ENCODE results near the gene FGF11.

DNA sequence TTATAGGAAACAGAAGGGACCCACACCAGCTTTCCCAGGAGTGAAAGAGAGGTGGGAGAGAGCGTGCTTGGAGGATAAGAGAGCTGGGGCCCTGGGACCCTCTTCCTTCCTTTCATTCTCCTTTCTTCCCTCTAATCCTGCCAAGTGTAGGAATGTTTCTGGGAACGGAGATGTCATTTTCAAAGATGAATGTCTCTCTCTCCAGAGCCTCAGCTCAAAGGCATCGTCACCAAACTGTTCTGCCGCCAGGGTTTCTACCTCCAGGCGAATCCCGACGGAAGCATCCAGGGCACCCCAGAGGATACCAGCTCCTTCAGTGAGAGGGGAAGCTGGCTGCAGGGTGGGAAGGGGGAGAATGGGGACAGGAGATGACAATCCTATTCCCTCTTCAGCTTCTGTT is 2.0 kb downstream of the FGF11 start:
- no peak for TF ChIP-seq POLR2A (IDR thresholded peaks at IDR 0.05; ENCODE audit: low read length)
- TF ChIP-seq, protein P1, sequence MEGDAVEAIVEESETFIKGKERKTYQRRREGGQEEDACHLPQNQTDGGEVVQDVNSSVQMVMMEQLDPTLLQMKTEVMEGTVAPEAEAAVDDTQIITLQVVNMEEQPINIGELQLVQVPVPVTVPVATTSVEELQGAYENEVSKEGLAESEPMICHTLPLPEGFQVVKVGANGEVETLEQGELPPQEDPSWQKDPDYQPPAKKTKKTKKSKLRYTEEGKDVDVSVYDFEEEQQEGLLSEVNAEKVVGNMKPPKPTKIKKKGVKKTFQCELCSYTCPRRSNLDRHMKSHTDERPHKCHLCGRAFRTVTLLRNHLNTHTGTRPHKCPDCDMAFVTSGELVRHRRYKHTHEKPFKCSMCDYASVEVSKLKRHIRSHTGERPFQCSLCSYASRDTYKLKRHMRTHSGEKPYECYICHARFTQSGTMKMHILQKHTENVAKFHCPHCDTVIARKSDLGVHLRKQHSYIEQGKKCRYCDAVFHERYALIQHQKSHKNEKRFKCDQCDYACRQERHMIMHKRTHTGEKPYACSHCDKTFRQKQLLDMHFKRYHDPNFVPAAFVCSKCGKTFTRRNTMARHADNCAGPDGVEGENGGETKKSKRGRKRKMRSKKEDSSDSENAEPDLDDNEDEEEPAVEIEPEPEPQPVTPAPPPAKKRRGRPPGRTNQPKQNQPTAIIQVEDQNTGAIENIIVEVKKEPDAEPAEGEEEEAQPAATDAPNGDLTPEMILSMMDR (IDR thresholded peaks at IDR 0.05): no peak
- TF ChIP-seq, protein P2, sequence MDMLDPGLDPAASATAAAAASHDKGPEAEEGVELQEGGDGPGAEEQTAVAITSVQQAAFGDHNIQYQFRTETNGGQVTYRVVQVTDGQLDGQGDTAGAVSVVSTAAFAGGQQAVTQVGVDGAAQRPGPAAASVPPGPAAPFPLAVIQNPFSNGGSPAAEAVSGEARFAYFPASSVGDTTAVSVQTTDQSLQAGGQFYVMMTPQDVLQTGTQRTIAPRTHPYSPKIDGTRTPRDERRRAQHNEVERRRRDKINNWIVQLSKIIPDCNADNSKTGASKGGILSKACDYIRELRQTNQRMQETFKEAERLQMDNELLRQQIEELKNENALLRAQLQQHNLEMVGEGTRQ (IDR thresholded peaks at IDR 0.05): no peak
- TF ChIP-seq NR3C1 (IDR thresholded peaks at IDR 0.05): no peak
- TF ChIP-seq FOSL2 (IDR thresholded peaks at IDR 0.05): no peak
- TF ChIP-seq FOSL2 (CRISPR knock-in tag; IDR thresholded peaks at IDR 0.05): no peak
- TF ChIP-seq RFX5 (IDR thresholded peaks at IDR 0.05): no peak
- TF ChIP-seq EP300 (IDR thresholded peaks at IDR 0.05): no peak
- TF ChIP-seq, protein P3, sequence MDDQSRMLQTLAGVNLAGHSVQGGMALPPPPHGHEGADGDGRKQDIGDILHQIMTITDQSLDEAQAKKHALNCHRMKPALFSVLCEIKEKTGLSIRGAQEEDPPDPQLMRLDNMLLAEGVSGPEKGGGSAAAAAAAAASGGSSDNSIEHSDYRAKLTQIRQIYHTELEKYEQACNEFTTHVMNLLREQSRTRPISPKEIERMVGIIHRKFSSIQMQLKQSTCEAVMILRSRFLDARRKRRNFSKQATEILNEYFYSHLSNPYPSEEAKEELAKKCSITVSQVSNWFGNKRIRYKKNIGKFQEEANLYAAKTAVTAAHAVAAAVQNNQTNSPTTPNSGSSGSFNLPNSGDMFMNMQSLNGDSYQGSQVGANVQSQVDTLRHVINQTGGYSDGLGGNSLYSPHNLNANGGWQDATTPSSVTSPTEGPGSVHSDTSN (IDR thresholded peaks at IDR 0.05): no peak
- TF ChIP-seq, protein P4, sequence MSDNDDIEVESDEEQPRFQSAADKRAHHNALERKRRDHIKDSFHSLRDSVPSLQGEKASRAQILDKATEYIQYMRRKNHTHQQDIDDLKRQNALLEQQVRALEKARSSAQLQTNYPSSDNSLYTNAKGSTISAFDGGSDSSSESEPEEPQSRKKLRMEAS (IDR thresholded peaks at IDR 0.05): no peak
- no peak for TF ChIP-seq HEYL (CRISPR knock-in tag; IDR thresholded peaks at IDR 0.05)
- TF ChIP-seq MYC (IDR thresholded peaks at IDR 0.05; ENCODE audit: borderline replicate concordance, low read length): no peak
- TF ChIP-seq CEBPB (IDR thresholded peaks at IDR 0.05): no peak
- TF ChIP-seq KDM1A (IDR thresholded peaks at IDR 0.05; ENCODE audit: low read depth): no peak
- no peak for TF ChIP-seq HOXA7 (CRISPR knock-in tag; IDR thresholded peaks at IDR 0.05)
